GM12801 (cell line): Measurements from ENCODE around the gene SBNO2.

Experiments
- CTCF ChIP-seq: IDR thresholded peaks from one replicate; pipeline ENCODE4 v1.5.1; 2011; ENCODE audit warnings: control low read depth; ENCODE audit not compliant: insufficient read length; ENCODE audit errors: extremely low read depth

The SBNO2 gene

DNA sequence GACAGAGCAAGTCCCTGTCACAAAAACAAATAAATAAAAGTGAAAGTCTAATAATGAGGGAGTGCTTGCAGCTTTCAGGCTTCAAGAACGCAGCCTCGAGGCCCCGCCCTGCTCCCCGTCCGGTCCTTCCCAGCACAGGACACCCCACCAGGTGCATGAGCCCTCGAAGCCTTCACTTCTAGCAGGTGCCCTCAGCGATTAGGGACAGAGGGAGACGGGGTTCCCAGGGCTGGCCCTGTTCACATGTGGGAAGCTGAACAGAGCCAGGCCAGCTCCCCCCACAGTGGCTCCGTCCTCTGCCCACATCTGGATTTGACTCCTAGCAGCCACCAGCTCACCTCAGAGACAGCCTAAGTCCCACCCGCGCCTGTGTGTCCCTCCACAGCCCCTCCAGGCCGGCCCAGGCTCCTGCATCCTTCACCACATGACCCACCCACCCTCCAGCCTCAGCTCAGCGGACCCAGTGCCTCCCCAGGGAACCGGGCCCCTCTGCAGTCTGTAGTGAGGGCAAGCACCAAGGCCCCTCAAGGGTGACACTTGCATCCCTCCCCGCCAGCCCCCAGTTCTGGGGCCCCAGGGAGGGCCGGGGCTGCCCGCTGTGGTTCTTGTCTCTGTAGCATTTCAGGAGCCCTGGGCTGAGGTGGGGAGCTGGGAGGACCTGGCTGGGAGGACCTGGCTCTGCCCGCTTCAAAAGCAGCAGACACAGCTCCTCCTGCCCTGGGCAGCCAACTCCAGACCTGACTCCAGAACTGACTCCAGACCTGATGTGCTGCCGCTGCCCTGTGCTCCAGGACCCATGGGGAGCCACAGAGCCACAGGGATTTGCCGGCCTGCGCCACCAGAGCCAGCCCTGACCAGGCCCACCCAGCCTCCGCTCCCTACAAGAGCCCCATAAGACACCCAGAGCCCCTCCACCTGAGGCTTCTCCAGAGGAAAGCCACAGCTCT is 43.0 kb downstream of the SBNO2 start:
- TF ChIP-seq CTCF: no peak

DNA sequence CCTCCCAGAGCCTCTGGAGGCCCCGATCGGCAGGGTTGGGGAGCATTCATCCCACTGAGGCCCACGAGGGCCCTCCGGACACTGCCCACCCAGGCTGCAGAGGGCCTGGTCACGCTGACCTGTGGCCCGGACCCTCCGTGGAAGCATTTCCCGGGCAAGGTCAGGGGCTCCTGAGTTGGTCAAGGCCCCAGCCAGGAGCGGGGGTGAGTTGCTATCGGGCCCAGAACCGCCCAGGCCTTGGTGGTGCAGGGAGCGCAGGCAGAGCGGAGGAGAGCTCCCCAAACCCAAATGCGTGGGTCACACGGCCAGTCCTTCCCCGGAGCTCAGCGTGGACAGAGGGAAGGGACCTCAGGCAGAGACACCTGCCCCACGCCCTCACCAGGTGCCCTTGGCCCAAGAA is 44.5 kb downstream of the SBNO2 start:
- TF ChIP-seq CTCF: no peak

- TF ChIP-seq CTCF: no peak
Measured at GRCh38 chr19:1128106-1128505, 46.0 kb downstream of the SBNO2 start.

DNA sequence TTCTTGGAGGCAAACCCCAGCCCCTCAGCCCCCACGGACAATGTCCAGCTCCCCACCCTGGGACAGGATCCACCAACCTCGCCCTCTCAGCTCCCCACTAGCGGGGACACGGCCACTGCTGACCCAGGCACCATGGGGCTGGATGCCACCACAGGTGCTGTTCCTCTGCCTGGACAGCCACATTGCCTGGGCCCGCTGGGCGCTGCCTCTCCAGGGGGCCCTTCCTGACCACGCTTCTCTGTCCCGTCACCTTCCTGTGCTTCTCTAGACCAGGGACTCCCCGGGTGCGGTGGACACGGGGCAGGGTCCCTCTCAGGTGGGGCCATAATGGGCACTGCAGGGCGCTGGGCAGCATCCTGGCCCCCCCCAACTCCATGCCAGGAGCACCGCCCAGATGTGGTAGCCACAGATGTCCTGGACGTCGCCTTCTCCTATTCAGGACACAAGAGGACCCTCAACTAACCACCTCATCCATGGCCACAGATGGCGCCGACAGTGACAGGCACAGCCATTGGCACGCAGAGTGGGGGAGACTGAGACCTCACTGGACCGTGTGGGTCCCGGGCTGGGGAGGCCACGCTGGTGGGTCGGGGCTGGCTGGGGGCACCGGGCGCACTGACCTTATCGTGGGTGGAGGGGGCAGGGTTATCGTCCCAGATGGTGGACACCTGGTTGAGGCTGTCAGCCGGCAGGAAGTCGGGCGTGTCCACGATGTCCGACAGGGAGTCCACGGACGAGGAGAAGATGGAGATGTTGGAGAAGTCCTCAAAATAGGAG is 46.9 kb downstream of the SBNO2 start:
- TF ChIP-seq CTCF: no peak

- no peak for TF ChIP-seq CTCF
Measured at GRCh38 chr19:1125601-1126467, 48.2 kb downstream of the SBNO2 start.

GRCh38 chr19:1123885-1124677 is 50.0 kb downstream of the SBNO2 start:
- TF ChIP-seq CTCF: no peak
